Naive thymus-derived CD8-positive, alpha-beta T cell (primary cell): ENCODE measurements around the gene MAP4K5. TPM values are rescaled to one million over a fixed set of nuclear protein-coding genes. Genes with fewer than 3 reads are reported as not detected.

Source experiments
- ATAC-seq, 2 donors: fragments of 150-1000 bp; cut with Tn5 transposase in 1 of 2; sonication (Bioruptor Pico), chemical (Tn5 transposase) in 1 of 2; 1 replicate in 1 of 2; 2 replicates in 1 of 2; pipeline ENCODE4 v1.10.0; 2021; ENCODE audit warnings: mild to moderate bottlenecking in 2 of 2, moderate library complexity in 2 of 2
- POLR2A ChIA-PET: fragments of 350-600 bp; sonication (Branson Sonifier 250); formaldehyde crosslinking; loops from one replicate; lab custom pipeline; 2021; ENCODE audit warnings: antibody characterized with exemption; lab: Charles Lee
- DNase-seq, 10 donors: peaks; one replicate each; pipeline versions ENCODE4 v3.0.0 to v3.0.0-alpha.2; 2020 to 2022
- H3K27ac Mint-ChIP-seq, 10 donors: one replicate each; pipeline ENCODE4 v1.8.0; 2020 to 2022; ENCODE audit warnings: mild to moderate bottlenecking in 10 of 10, mixed read lengths in 10 of 10, moderate library complexity in 4 of 10, inconsistent platforms in 1 of 10
- H3K27me3 Mint-ChIP-seq, 5 donors: one replicate each; pipeline ENCODE4 v1.8.0; 2021 to 2022; ENCODE audit warnings: mixed read lengths in 5 of 5
- H3K36me3 Mint-ChIP-seq, 3 donors: one replicate each; pipeline ENCODE4 v1.8.0; 2020 to 2022; ENCODE audit warnings: mixed read lengths in 3 of 3, mild to moderate bottlenecking in 2 of 3, inconsistent platforms in 1 of 3
- H3K4me1 Mint-ChIP-seq, 4 donors: one replicate each; pipeline ENCODE4 v1.8.0; 2021 to 2022; ENCODE audit warnings: mixed read lengths in 4 of 4
- H3K4me3 Mint-ChIP-seq, 10 donors: one replicate each; pipeline ENCODE4 v1.8.0; 2020 to 2022; ENCODE audit warnings: mild to moderate bottlenecking in 10 of 10, mixed read lengths in 10 of 10, moderate library complexity in 6 of 10, inconsistent platforms in 1 of 10
- H3K9me3 Mint-ChIP-seq, 9 donors: one replicate each; pipeline ENCODE4 v1.8.0; 2020 to 2022; ENCODE audit warnings: mixed read lengths in 9 of 9, mild to moderate bottlenecking in 3 of 9, inconsistent platforms in 1 of 9, moderate library complexity in 1 of 9
- polyA plus RNA-seq, 3 donors: library from polyadenylated mRNA; unstranded; fragments of 300-500 nt; fragmentation: Illumina TruSeq; gene quantifications; one replicate each; pipeline ENCODE4 v1.2.3, GENCODE V29; 2021
- total RNA-seq, 8 experiments: library from RNA in 2 of 8; stranded (reverse) in 2 of 8; gene quantifications; one replicate each; pipeline ENCODE4 v1.2.3 and lab custom pipeline; 2021 to 2026

The MAP4K5 gene
- total and polyA plus RNA-seq, 5 experiments from 2014 or later, result 12.1 to 55.5 (median 20.4) TPM

- Mint-ChIP-seq H3K4me3 (peak overlapping the region in 1 of 10 donors; percentile 94), H3K36me3 (no peaks in the 10 kb centered on the region), H3K9me3 (no peaks in the 10 kb centered on the region), H3K27ac (no peak overlapping the region), H3K27me3 (peaks cover 0 to 15% (median 2%) of the 10 kb centered on the region in 5 donors), H3K4me1 (peaks cover 7 to 27% (median 16%) of the 10 kb centered on the region in 4 donors)
- no peak for ATAC-seq
- POLR2A ChIA-PET, result no interaction called here
- DNase-seq, result no peak
Measured at GRCh38 chr14:50394713-50395112, 137.7 kb downstream of the MAP4K5 start.

GRCh38 chr14:50389668-50390441 lies 142.5 kb downstream of the MAP4K5 start:
- POLR2A ChIA-PET, result interaction anchor here (0.7 kb wide), 1 partner anchor 81 kb away, joined by 3 read pairs; no protein-coding TSS in a partner anchor
- H3K27me3 Mint-ChIP-seq, result peaks cover 0 to 12% (median 0%) of the 10 kb centered on the region in 5 donors

GRCh38 chr14:50388256-50388931 lies 144.0 kb downstream of the MAP4K5 start:
- ATAC-seq (no peak), DNase-seq (no peak)
- H3K4me1 Mint-ChIP-seq, result no peaks in the 10 kb centered on the region
- H3K27me3 Mint-ChIP-seq, result peaks cover 0 to 12% (median 0%) of the 10 kb centered on the region in 5 donors
- POLR2A ChIA-PET, result no interaction called here
- H3K9me3 Mint-ChIP-seq, result no peaks in the 10 kb centered on the region
- H3K36me3 Mint-ChIP-seq, result peaks cover 0 to 2% (median 0%) of the 10 kb centered on the region in 3 donors
- H3K27ac Mint-ChIP-seq, result peak overlapping the region in 2 of 10 donors; percentile 9 to 11
- H3K4me3 Mint-ChIP-seq, result no peak overlapping the region

More at GRCh38 chr14:50389668-50390441, 142.5 kb downstream of the MAP4K5 start:
- Mint-ChIP-seq H3K27ac (peak overlapping the region in 2 of 10 donors; percentile 13 to 18), H3K4me1 (peaks cover 0 to 7% (median 0%) of the 10 kb centered on the region in 4 donors), H3K9me3 (no peaks in the 10 kb centered on the region), H3K36me3 (peaks cover 0 to 2% (median 0%) of the 10 kb centered on the region in 3 donors), H3K4me3 (no peak overlapping the region)
- no peak for DNase-seq
- ATAC-seq, result no peak

GRCh38 chr14:50387548-50387947 lies 144.8 kb downstream of the MAP4K5 start:
- no peak for ATAC-seq
- no peak for DNase-seq
- peak overlapping the region in 1 of 10 donors; percentile 64 for H3K27ac Mint-ChIP-seq
- H3K4me1 Mint-ChIP-seq, result no peaks in the 10 kb centered on the region
- no peak overlapping the region for H3K4me3 Mint-ChIP-seq
- H3K36me3 Mint-ChIP-seq, result peaks cover 0 to 2% (median 0%) of the 10 kb centered on the region in 3 donors
- POLR2A ChIA-PET, result no interaction called here
- H3K9me3 Mint-ChIP-seq, result no peaks in the 10 kb centered on the region
- H3K27me3 Mint-ChIP-seq, result peaks cover 0 to 6% (median 0%) of the 10 kb centered on the region in 5 donors

GRCh38 chr14:50383618-50384225 lies 148.6 kb downstream of the MAP4K5 start:
- POLR2A ChIA-PET, result no interaction called here
- Mint-ChIP-seq H3K4me1 (no peaks in the 10 kb centered on the region), H3K27ac (no peak overlapping the region)

GRCh38 chr14:50381823-50382287 lies 150.5 kb downstream of the MAP4K5 start:
- DNase-seq, result no peak
- H3K27me3 Mint-ChIP-seq, result no peaks in the 10 kb centered on the region

More at GRCh38 chr14:50383618-50384225, 148.6 kb downstream of the MAP4K5 start:
- Mint-ChIP-seq H3K36me3 (peaks cover 0 to 2% (median 0%) of the 10 kb centered on the region in 3 donors), H3K9me3 (no peaks in the 10 kb centered on the region), H3K27me3 (no peaks in the 10 kb centered on the region), H3K4me3 (no peak overlapping the region)
- no peak for DNase-seq
- no peak for ATAC-seq

GRCh38 chr14:50381008-50381407 lies 151.4 kb downstream of the MAP4K5 start:
- Mint-ChIP-seq H3K4me3 (no peak overlapping the region), H3K9me3 (no peaks in the 10 kb centered on the region), H3K27me3 (no peaks in the 10 kb centered on the region), H3K27ac (no peak overlapping the region), H3K4me1 (no peaks in the 10 kb centered on the region), H3K36me3 (no peaks in the 10 kb centered on the region)
- no peak for DNase-seq
- ATAC-seq, result no peak
- POLR2A ChIA-PET, result no interaction called here

More at GRCh38 chr14:50381823-50382287, 150.5 kb downstream of the MAP4K5 start:
- H3K9me3 Mint-ChIP-seq, result no peaks in the 10 kb centered on the region
- no peaks in the 10 kb centered on the region for H3K36me3 Mint-ChIP-seq
- POLR2A ChIA-PET, result no interaction called here
- no peak overlapping the region for H3K4me3 Mint-ChIP-seq
- H3K27ac Mint-ChIP-seq, result peak overlapping the region in 1 of 10 donors; percentile 58
- no peaks in the 10 kb centered on the region for H3K4me1 Mint-ChIP-seq
- ATAC-seq, result no peak

GRCh38 chr14:50380455-50380854 lies 151.9 kb downstream of the MAP4K5 start:
- H3K4me3 Mint-ChIP-seq, result no peak overlapping the region
- H3K4me1 Mint-ChIP-seq, result no peaks in the 10 kb centered on the region
- ATAC-seq (no peak), DNase-seq (no peak)
- POLR2A ChIA-PET, result no interaction called here
- H3K9me3 Mint-ChIP-seq, result no peaks in the 10 kb centered on the region
- H3K36me3 Mint-ChIP-seq, result no peaks in the 10 kb centered on the region
- H3K27me3 Mint-ChIP-seq, result no peaks in the 10 kb centered on the region
- H3K27ac Mint-ChIP-seq, result no peak overlapping the region

- no peak for DNase-seq
- H3K4me3 Mint-ChIP-seq, result no peak overlapping the region
- POLR2A ChIA-PET, result no interaction called here
- H3K9me3 Mint-ChIP-seq, result no peaks in the 10 kb centered on the region
- no peaks in the 10 kb centered on the region for H3K36me3 Mint-ChIP-seq
- H3K27ac Mint-ChIP-seq, result no peak overlapping the region
- no peaks in the 10 kb centered on the region for H3K27me3 Mint-ChIP-seq
- ATAC-seq, result no peak
- no peaks in the 10 kb centered on the region for H3K4me1 Mint-ChIP-seq
Measured at GRCh38 chr14:50379563-50379962, 152.8 kb downstream of the MAP4K5 start.

- Mint-ChIP-seq H3K27ac (no peak overlapping the region), H3K27me3 (peaks cover 0 to 2% (median 0%) of the 10 kb centered on the region in 5 donors), H3K9me3 (no peaks in the 10 kb centered on the region), H3K4me1 (no peaks in the 10 kb centered on the region), H3K4me3 (no peak overlapping the region), H3K36me3 (no peaks in the 10 kb centered on the region)
- POLR2A ChIA-PET, result no interaction called here
- DNase-seq (no peak), ATAC-seq (no peak)
Measured at GRCh38 chr14:50377550-50378085, 154.8 kb downstream of the MAP4K5 start.

GRCh38 chr14:50375760-50376159 lies 156.6 kb downstream of the MAP4K5 start:
- Mint-ChIP-seq H3K4me1 (no peaks in the 10 kb centered on the region), H3K36me3 (no peaks in the 10 kb centered on the region), H3K27me3 (peaks cover 0 to 2% (median 0%) of the 10 kb centered on the region in 5 donors), H3K9me3 (no peaks in the 10 kb centered on the region), H3K27ac (no peak overlapping the region), H3K4me3 (no peak overlapping the region)
- ATAC-seq (no peak), DNase-seq (no peak)
- POLR2A ChIA-PET, result no interaction called here

GRCh38 chr14:50373959-50374358 lies 158.4 kb downstream of the MAP4K5 start:
- no peak for ATAC-seq
- Mint-ChIP-seq H3K4me3 (no peak overlapping the region), H3K4me1 (no peaks in the 10 kb centered on the region), H3K36me3 (no peaks in the 10 kb centered on the region), H3K27me3 (peaks cover 0 to 2% (median 0%) of the 10 kb centered on the region in 5 donors), H3K27ac (no peak overlapping the region), H3K9me3 (no peaks in the 10 kb centered on the region)
- DNase-seq, result no peak
- POLR2A ChIA-PET, result no interaction called here
